ENCODE results near the gene PRKCB. TPM values are rescaled to one million over a fixed set of nuclear protein-coding genes. Genes with fewer than 3 reads are reported as not detected.

Gene PRKCB
- total and polyA plus RNA-seq, 2 donors (not counting 1 experiment from before 2014, with no cell fraction given): 0.01 TPM; not detected in 1

GRCh38 chr16:24138575-24138974 lies 302.8 kb downstream of the PRKCB start:
- Histone ChIP-seq H3K27me3 (ENCODE audit: control insufficient read depth, insufficient read depth, low read length) (no peaks in the 10 kb centered on the region), H4K20me1 (ENCODE audit: control insufficient read depth, extremely low read depth, insufficient read depth, low read length) (no peaks in the 10 kb centered on the region), H3K9me3 (ENCODE audit: control insufficient read depth, insufficient read depth, low read depth, low read length) (no peaks in the 10 kb centered on the region), H3K4me1 (ENCODE audit: control insufficient read depth, extremely low read depth, insufficient read depth, low read length) (no peaks in the 10 kb centered on the region), H3K79me2 (ENCODE audit: control insufficient read depth, insufficient read depth, low read length) (no peaks in the 10 kb centered on the region), H3K27ac (ENCODE audit: insufficient read depth, low read length) (no peak overlapping the region), H3K9ac (ENCODE audit: insufficient read depth, low read length) (no peak overlapping the region), H3K4me2 (ENCODE audit: extremely low read depth, insufficient read depth, low read length) (no peak overlapping the region), H2AFZ (ENCODE audit: low read length) (no peak overlapping the region), H3K4me3 (replicated peaks in 1 of 4; ENCODE audit: control extremely low read depth in 1 of 4, insufficient read depth in 1 of 4, low read depth in 3 of 4, low read length in 4 of 4) (no peak overlapping the region), H3K36me3 (ENCODE audit: control insufficient read depth, insufficient read depth, low read length) (no peaks in the 10 kb centered on the region)
- DNase-seq (ENCODE audit: low read depth in 2 of 2): no peak
- no peak for TF ChIP-seq CTCF (conservative IDR thresholded peaks at IDR 0.05 in 1 of 2, IDR thresholded peaks at IDR 0.05 in 1 of 2; ENCODE audit: low read depth in 1 of 2, low read length in 2 of 2)
- TF ChIP-seq EZH2 (IDR thresholded peaks at IDR 0.05; ENCODE audit: low read length, missing control alignments): no peak

GRCh38 chr16:24139282-24139681 lies 303.5 kb downstream of the PRKCB start:
- Histone ChIP-seq H3K27me3 (ENCODE audit: control insufficient read depth, insufficient read depth, low read length) (no peaks in the 10 kb centered on the region), H3K9ac (ENCODE audit: insufficient read depth, low read length) (no peak overlapping the region)

GRCh38 chr16:24140730-24141129 lies 304.9 kb downstream of the PRKCB start:
- H3K4me1 ChIP-seq (ENCODE audit: control insufficient read depth, extremely low read depth, insufficient read depth, low read length): no peaks in the 10 kb centered on the region
- TF ChIP-seq CTCF (conservative IDR thresholded peaks at IDR 0.05 in 1 of 2, IDR thresholded peaks at IDR 0.05 in 1 of 2; ENCODE audit: low read depth in 1 of 2, low read length in 2 of 2) (no peak), EZH2 (IDR thresholded peaks at IDR 0.05; ENCODE audit: low read length, missing control alignments) (no peak)

More at GRCh38 chr16:24139282-24139681, 303.5 kb downstream of the PRKCB start:
- TF ChIP-seq CTCF (conservative IDR thresholded peaks at IDR 0.05 in 1 of 2, IDR thresholded peaks at IDR 0.05 in 1 of 2; ENCODE audit: low read depth in 1 of 2, low read length in 2 of 2) (no peak), EZH2 (IDR thresholded peaks at IDR 0.05; ENCODE audit: low read length, missing control alignments) (no peak)
- Histone ChIP-seq H3K9me3 (ENCODE audit: control insufficient read depth, insufficient read depth, low read depth, low read length) (no peaks in the 10 kb centered on the region), H3K4me3 (replicated peaks in 1 of 4; ENCODE audit: control extremely low read depth in 1 of 4, insufficient read depth in 1 of 4, low read depth in 3 of 4, low read length in 4 of 4) (no peak overlapping the region), H3K4me2 (ENCODE audit: extremely low read depth, insufficient read depth, low read length) (no peak overlapping the region), H3K4me1 (ENCODE audit: control insufficient read depth, extremely low read depth, insufficient read depth, low read length) (no peaks in the 10 kb centered on the region), H4K20me1 (ENCODE audit: control insufficient read depth, extremely low read depth, insufficient read depth, low read length) (no peaks in the 10 kb centered on the region), H2AFZ (ENCODE audit: low read length) (no peak overlapping the region), H3K79me2 (ENCODE audit: control insufficient read depth, insufficient read depth, low read length) (no peaks in the 10 kb centered on the region), H3K36me3 (ENCODE audit: control insufficient read depth, insufficient read depth, low read length) (no peaks in the 10 kb centered on the region), H3K27ac (ENCODE audit: insufficient read depth, low read length) (no peak overlapping the region)
- DNase-seq (ENCODE audit: low read depth in 2 of 2): no peak

More at GRCh38 chr16:24140730-24141129, 304.9 kb downstream of the PRKCB start:
- Histone ChIP-seq H2AFZ (ENCODE audit: low read length) (no peak overlapping the region), H4K20me1 (ENCODE audit: control insufficient read depth, extremely low read depth, insufficient read depth, low read length) (no peaks in the 10 kb centered on the region), H3K4me2 (ENCODE audit: extremely low read depth, insufficient read depth, low read length) (no peak overlapping the region), H3K9me3 (ENCODE audit: control insufficient read depth, insufficient read depth, low read depth, low read length) (no peaks in the 10 kb centered on the region), H3K79me2 (ENCODE audit: control insufficient read depth, insufficient read depth, low read length) (no peaks in the 10 kb centered on the region), H3K27ac (ENCODE audit: insufficient read depth, low read length) (no peak overlapping the region), H3K36me3 (ENCODE audit: control insufficient read depth, insufficient read depth, low read length) (no peaks in the 10 kb centered on the region), H3K27me3 (ENCODE audit: control insufficient read depth, insufficient read depth, low read length) (no peaks in the 10 kb centered on the region), H3K9ac (ENCODE audit: insufficient read depth, low read length) (no peak overlapping the region), H3K4me3 (replicated peaks in 1 of 4; ENCODE audit: control extremely low read depth in 1 of 4, insufficient read depth in 1 of 4, low read depth in 3 of 4, low read length in 4 of 4) (no peak overlapping the region)
- DNase-seq (ENCODE audit: low read depth in 2 of 2): no peak
